A673 (cell line): ENCODE results near the gene RPTOR.

Experiments used
- EZH2 ChIP-seq: fragments of 200-600 bp; sonication (generic); IDR thresholded peaks from 2 replicates; pipeline ENCODE4 v1.6.1; 2017; ENCODE audit warnings: borderline replicate concordance, low read depth, mild to moderate bottlenecking, mixed read lengths, antibody characterized with exemption, low read length; ENCODE audit not compliant: poor library complexity, severe bottlenecking
- TF ChIP-seq, protein P1 (sequence below): fragments of 300-800, 200-600 bp; sonication (generic); conservative IDR thresholded peaks from 2 replicates; pipeline ENCODE4 v1.5.1; 2017; ENCODE audit warnings: low read depth, mild to moderate bottlenecking, antibody characterized with exemption, low read length, moderate library complexity, mixed read lengths

DNA sequence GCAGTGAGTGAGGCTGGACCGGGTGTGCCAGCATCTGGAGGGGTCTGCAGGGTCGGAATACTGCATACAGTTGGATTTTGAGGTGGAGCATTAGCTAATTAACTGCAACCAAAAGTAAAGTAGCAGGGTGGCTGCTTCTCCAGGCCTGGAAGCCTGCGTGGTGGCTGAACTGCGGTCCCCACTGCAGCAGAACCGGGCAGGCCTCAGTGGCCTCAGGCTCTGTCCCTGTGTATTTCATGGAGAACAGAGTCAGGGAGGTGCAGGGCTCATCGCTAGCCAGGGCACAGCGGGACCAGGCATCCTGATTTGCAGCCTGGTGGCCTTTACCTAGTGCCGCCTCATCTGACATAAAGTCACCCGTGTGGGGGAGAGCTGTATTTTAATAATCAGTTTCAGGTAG lies 131.9 kb downstream of the RPTOR start:
- TF ChIP-seq, protein P1, sequence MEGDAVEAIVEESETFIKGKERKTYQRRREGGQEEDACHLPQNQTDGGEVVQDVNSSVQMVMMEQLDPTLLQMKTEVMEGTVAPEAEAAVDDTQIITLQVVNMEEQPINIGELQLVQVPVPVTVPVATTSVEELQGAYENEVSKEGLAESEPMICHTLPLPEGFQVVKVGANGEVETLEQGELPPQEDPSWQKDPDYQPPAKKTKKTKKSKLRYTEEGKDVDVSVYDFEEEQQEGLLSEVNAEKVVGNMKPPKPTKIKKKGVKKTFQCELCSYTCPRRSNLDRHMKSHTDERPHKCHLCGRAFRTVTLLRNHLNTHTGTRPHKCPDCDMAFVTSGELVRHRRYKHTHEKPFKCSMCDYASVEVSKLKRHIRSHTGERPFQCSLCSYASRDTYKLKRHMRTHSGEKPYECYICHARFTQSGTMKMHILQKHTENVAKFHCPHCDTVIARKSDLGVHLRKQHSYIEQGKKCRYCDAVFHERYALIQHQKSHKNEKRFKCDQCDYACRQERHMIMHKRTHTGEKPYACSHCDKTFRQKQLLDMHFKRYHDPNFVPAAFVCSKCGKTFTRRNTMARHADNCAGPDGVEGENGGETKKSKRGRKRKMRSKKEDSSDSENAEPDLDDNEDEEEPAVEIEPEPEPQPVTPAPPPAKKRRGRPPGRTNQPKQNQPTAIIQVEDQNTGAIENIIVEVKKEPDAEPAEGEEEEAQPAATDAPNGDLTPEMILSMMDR: no peak
- TF ChIP-seq EZH2: no peak
